Measurements from ENCODE around the gene CTSO.
"Not testable (repeated sequence)": the region's sequence is repeated elsewhere in the genome, so short reads cannot be mapped to it uniquely, and the experiment has no call there.

CTSO gene

GRCh38 chr4:155906554-155907247, 47.0 kb downstream of the CTSO start:
- no peak for DNase-seq (ENCODE audit: low read depth)

GRCh38 chr4:155904331-155904730, 49.3 kb downstream of the CTSO start:
- DNase-seq (ENCODE audit: low read depth), result no peak

- no peak for DNase-seq (ENCODE audit: low read depth)
These were observed 50.2 kb downstream of the CTSO start, which contains the start of gene TDO2 for GRCh38 chr4:155903453-155903852. TSS of gene TDO2 (plus strand) at chr4:155903696. CDS start at chr4:155903759, 63 bp downstream.

GRCh38 chr4:155901013-155901412, 52.7 kb downstream of the CTSO start:
- DNase-seq (ENCODE audit: low read depth), result no peak

- DNase-seq (ENCODE audit: low read depth), result no peak
These were observed 53.3 kb downstream of the CTSO start for GRCh38 chr4:155900381-155900780.

- DNase-seq (ENCODE audit: low read depth), result no peak
These were observed 53.8 kb downstream of the CTSO start for GRCh38 chr4:155899891-155900290.

- not testable (repeated sequence) for DNase-seq (ENCODE audit: low read depth)
These were observed 55.3 kb downstream of the CTSO start for GRCh38 chr4:155898371-155898770.

- DNase-seq (ENCODE audit: low read depth), result no peak
These were observed 62.6 kb downstream of the CTSO start for GRCh38 chr4:155891058-155891457.

- no peak for DNase-seq (ENCODE audit: low read depth)
These were observed 63.7 kb downstream of the CTSO start for GRCh38 chr4:155889946-155890345.

- DNase-seq (ENCODE audit: low read depth), result no peak
These were observed 64.5 kb downstream of the CTSO start for GRCh38 chr4:155889031-155889793.

- no peak for DNase-seq (ENCODE audit: low read depth)
These were observed 65.7 kb downstream of the CTSO start for GRCh38 chr4:155887847-155888570.

- DNase-seq (ENCODE audit: low read depth), result no peak
These were observed 66.6 kb downstream of the CTSO start for GRCh38 chr4:155887045-155887444.

GRCh38 chr4:155885666-155886065, 68.0 kb downstream of the CTSO start:
- DNase-seq (ENCODE audit: low read depth), result no peak

- DNase-seq (ENCODE audit: low read depth), result no peak
These were observed 69.8 kb downstream of the CTSO start for GRCh38 chr4:155883895-155884294.

GRCh38 chr4:155881555-155881954, 72.1 kb downstream of the CTSO start:
- DNase-seq (ENCODE audit: low read depth), result no peak

GRCh38 chr4:155879767-155880166, 73.9 kb downstream of the CTSO start:
- DNase-seq (ENCODE audit: low read depth), result no peak

GRCh38 chr4:155878611-155879010, 75.1 kb downstream of the CTSO start:
- DNase-seq (ENCODE audit: low read depth), result no peak

- DNase-seq (ENCODE audit: low read depth), result no peak
These were observed 75.7 kb downstream of the CTSO start for GRCh38 chr4:155877971-155878370.

- no peak for DNase-seq (ENCODE audit: low read depth)
These were observed 77.8 kb downstream of the CTSO start for GRCh38 chr4:155875878-155876277.

Data from stimulated activated CD8-positive, alpha-beta memory T cell treated with anti-CD3 and anti-CD28 coated beads, Interleukin-12 subunit alpha, Interleukin-12 subunit beta, amount 100 ng/mL, for 4 hours (primary cell).